ENCODE data around the gene CRIP1.
A peak's percentile ranks its signal among the peaks of the same experiment; 100 is the strongest.

Gene CRIP1

GRCh38 chr14:105525861-105526775 is 39.4 kb downstream of the CRIP1 start, which contains the start of gene TMEM121:
TMEM121 (plus strand) TSS chr14:105526583; CDS start chr14:105528835, 2,252 bp downstream.
- H3K36me3 ChIP-seq (ENCODE audit: insufficient read depth, low read length), result no peaks in the 10 kb centered on the region
- H3K4me3 ChIP-seq (ENCODE audit: low read length), result peak within 1 kb of the TSS; percentile 50
- H3K27me3 ChIP-seq (ENCODE audit: insufficient read depth, low read length), result peaks cover 3% of the 10 kb centered on the region
- H2AFZ ChIP-seq (ENCODE audit: low read depth, low read length), result peak within 1 kb of the TSS; percentile 46
- H3K9me3 ChIP-seq (ENCODE audit: low read length), result peaks cover 2% of the 10 kb centered on the region
- peaks cover 3% of the 10 kb centered on the region for H3K4me1 ChIP-seq (ENCODE audit: insufficient read depth, low read length)

- Histone ChIP-seq H3K36me3 (ENCODE audit: insufficient read depth, low read length) (no peaks in the 10 kb centered on the region), H3K4me3 (ENCODE audit: low read length) (peak overlapping the region; percentile 50), H3K4me1 (ENCODE audit: insufficient read depth, low read length) (peaks cover 3% of the 10 kb centered on the region), H3K9me3 (ENCODE audit: low read length) (peaks cover 2% of the 10 kb centered on the region), H2AFZ (ENCODE audit: low read depth, low read length) (peak overlapping the region; percentile 46), H3K27me3 (ENCODE audit: insufficient read depth, low read length) (peaks cover 3% of the 10 kb centered on the region)
These were observed 40.2 kb downstream of the CRIP1 start for GRCh38 chr14:105526776-105527380.

GRCh38 chr14:105527381-105527825 is 40.7 kb downstream of the CRIP1 start:
- Histone ChIP-seq H3K9me3 (ENCODE audit: low read length) (peaks cover 2% of the 10 kb centered on the region), H3K4me1 (ENCODE audit: insufficient read depth, low read length) (peaks cover 3% of the 10 kb centered on the region), H3K36me3 (ENCODE audit: insufficient read depth, low read length) (no peaks in the 10 kb centered on the region), H3K27me3 (ENCODE audit: insufficient read depth, low read length) (peaks cover 3% of the 10 kb centered on the region), H2AFZ (ENCODE audit: low read depth, low read length) (no peak overlapping the region), H3K4me3 (ENCODE audit: low read length) (peak overlapping the region; percentile 50)

- Histone ChIP-seq H3K4me1 (ENCODE audit: insufficient read depth, low read length) (peaks cover 3% of the 10 kb centered on the region), H3K27me3 (ENCODE audit: insufficient read depth, low read length) (peaks cover 3% of the 10 kb centered on the region), H3K4me3 (ENCODE audit: low read length) (peak overlapping the region; percentile 50), H2AFZ (ENCODE audit: low read depth, low read length) (peak overlapping the region; percentile 64), H3K36me3 (ENCODE audit: insufficient read depth, low read length) (no peaks in the 10 kb centered on the region), H3K9me3 (ENCODE audit: low read length) (peaks cover 2% of the 10 kb centered on the region)
These were observed 41.3 kb downstream of the CRIP1 start for GRCh38 chr14:105527826-105528585.

GRCh38 chr14:105528586-105529318 is 42.1 kb downstream of the CRIP1 start:
- Histone ChIP-seq H3K4me1 (ENCODE audit: insufficient read depth, low read length) (peaks cover 3% of the 10 kb centered on the region), H3K27me3 (ENCODE audit: insufficient read depth, low read length) (peaks cover 6% of the 10 kb centered on the region), H3K36me3 (ENCODE audit: insufficient read depth, low read length) (no peaks in the 10 kb centered on the region), H3K9me3 (ENCODE audit: low read length) (peaks cover 2% of the 10 kb centered on the region), H3K4me3 (ENCODE audit: low read length) (no peak overlapping the region), H2AFZ (ENCODE audit: low read depth, low read length) (peak overlapping the region; percentile 64)

- no peaks in the 10 kb centered on the region for H3K36me3 ChIP-seq (ENCODE audit: insufficient read depth, low read length)
- no peak overlapping the region for H3K4me3 ChIP-seq (ENCODE audit: low read length)
These were observed 42.6 kb downstream of the CRIP1 start for GRCh38 chr14:105529319-105529568.

GRCh38 chr14:105529569-105530284 is 43.0 kb downstream of the CRIP1 start:
- H3K27me3 ChIP-seq (ENCODE audit: insufficient read depth, low read length), result peaks cover 15% of the 10 kb centered on the region
- no peak overlapping the region for H3K4me3 ChIP-seq (ENCODE audit: low read length)
- H3K4me1 ChIP-seq (ENCODE audit: insufficient read depth, low read length), result peaks cover 3% of the 10 kb centered on the region
- H3K36me3 ChIP-seq (ENCODE audit: insufficient read depth, low read length), result no peaks in the 10 kb centered on the region
- no peaks in the 10 kb centered on the region for H3K9me3 ChIP-seq (ENCODE audit: low read length)
- no peak overlapping the region for H2AFZ ChIP-seq (ENCODE audit: low read depth, low read length)

More at GRCh38 chr14:105529319-105529568, 42.6 kb downstream of the CRIP1 start:
- peaks cover 3% of the 10 kb centered on the region for H3K4me1 ChIP-seq (ENCODE audit: insufficient read depth, low read length)
- peaks cover 10% of the 10 kb centered on the region for H3K27me3 ChIP-seq (ENCODE audit: insufficient read depth, low read length)
- no peaks in the 10 kb centered on the region for H3K9me3 ChIP-seq (ENCODE audit: low read length)
- no peak overlapping the region for H2AFZ ChIP-seq (ENCODE audit: low read depth, low read length)

GRCh38 chr14:105530285-105531087 is 43.8 kb downstream of the CRIP1 start:
- Histone ChIP-seq H3K36me3 (ENCODE audit: insufficient read depth, low read length) (no peaks in the 10 kb centered on the region), H2AFZ (ENCODE audit: low read depth, low read length) (no peak overlapping the region), H3K4me3 (ENCODE audit: low read length) (no peak overlapping the region), H3K27me3 (ENCODE audit: insufficient read depth, low read length) (peaks cover 16% of the 10 kb centered on the region), H3K4me1 (ENCODE audit: insufficient read depth, low read length) (peaks cover 3% of the 10 kb centered on the region), H3K9me3 (ENCODE audit: low read length) (no peaks in the 10 kb centered on the region)

- no peaks in the 10 kb centered on the region for H3K9me3 ChIP-seq (ENCODE audit: low read length)
- no peak overlapping the region for H3K4me3 ChIP-seq (ENCODE audit: low read length)
- peaks cover 3% of the 10 kb centered on the region for H3K4me1 ChIP-seq (ENCODE audit: insufficient read depth, low read length)
These were observed 44.6 kb downstream of the CRIP1 start for GRCh38 chr14:105531088-105531893.

GRCh38 chr14:105531894-105532623 is 45.4 kb downstream of the CRIP1 start:
- H3K9me3 ChIP-seq (ENCODE audit: low read length), result no peaks in the 10 kb centered on the region
- peaks cover 17% of the 10 kb centered on the region for H3K27me3 ChIP-seq (ENCODE audit: insufficient read depth, low read length)
- peaks cover 3% of the 10 kb centered on the region for H3K4me1 ChIP-seq (ENCODE audit: insufficient read depth, low read length)
- H2AFZ ChIP-seq (ENCODE audit: low read depth, low read length), result no peak overlapping the region
- H3K36me3 ChIP-seq (ENCODE audit: insufficient read depth, low read length), result no peaks in the 10 kb centered on the region
- no peak overlapping the region for H3K4me3 ChIP-seq (ENCODE audit: low read length)

More at GRCh38 chr14:105531088-105531893, 44.6 kb downstream of the CRIP1 start:
- no peak overlapping the region for H2AFZ ChIP-seq (ENCODE audit: low read depth, low read length)
- peaks cover 15% of the 10 kb centered on the region for H3K27me3 ChIP-seq (ENCODE audit: insufficient read depth, low read length)
- H3K36me3 ChIP-seq (ENCODE audit: insufficient read depth, low read length), result no peaks in the 10 kb centered on the region
